ENCODE data around the gene MKKS.

GRCh38 chr20:10352934-10353824 is 80.8 kb downstream of the MKKS start:
- no peak for TF ChIP-seq CTCF (IDR thresholded peaks at IDR 0.05)
- no peak for TF ChIP-seq POLR2A (IDR thresholded peaks at IDR 0.05)
